Neural progenitor cell (in vitro differentiated cells): ENCODE measurements around the gene ZNF79. TPM values are rescaled to one million over a fixed set of nuclear protein-coding genes. Genes with fewer than 3 reads are reported as not detected.

Experiments used
- DNase-seq: peaks from one replicate; pipeline ENCODE4 v3.0.0-alpha.2; 2016; ENCODE audit warnings: low spot score
- H2AFZ ChIP-seq: fragments of 200-600 bp; sonication (generic); replicated peaks from 2 replicates; pipeline ENCODE4 v1.6.1; 2016; ENCODE audit warnings: antibody characterized with exemption
- H3F3A ChIP-seq: fragments of 200-600 bp; sonication (generic); 2 replicates; pipeline ENCODE4 v1.6.1; 2016; ENCODE audit warnings: antibody characterized with exemption, low read depth
- H3K27ac ChIP-seq: fragments of 200-600 bp; sonication (generic); 2 replicates; pipeline ENCODE4 v1.5.1; 2016; ENCODE audit warnings: mild to moderate bottlenecking
- H3K27me3 ChIP-seq: fragments of 200-600 bp; sonication (generic); 2 replicates; pipeline ENCODE4 v1.6.1; 2016; ENCODE audit warnings: mild to moderate bottlenecking, moderate library complexity
- H3K36me3 ChIP-seq: fragments of 200-600 bp; sonication (generic); 2 replicates; pipeline ENCODE4 v1.5.1; 2016
- H3K4me1 ChIP-seq: fragments of 200-600 bp; sonication (generic); 2 replicates; pipeline ENCODE4 v1.6.1; 2016; ENCODE audit warnings: mixed run types
- H3K4me2 ChIP-seq: fragments of 200-600 bp; sonication (generic); 2 replicates; pipeline ENCODE4 v1.6.1; 2016
- H3K4me3 ChIP-seq: fragments of 200-600 bp; sonication (generic); 2 replicates; pipeline ENCODE4 v1.5.1; 2016
- H3K79me2 ChIP-seq: fragments of 200-600 bp; sonication (generic); 2 replicates; pipeline ENCODE4 v1.6.1; 2016; ENCODE audit warnings: low read depth
- H3K9ac ChIP-seq: fragments of 200-600 bp; sonication (generic); 2 replicates; pipeline ENCODE4 v1.6.1; 2016
- H3K9me3 ChIP-seq: fragments of 200-600 bp; sonication (generic); 2 replicates; pipeline ENCODE4 v1.5.1; 2016; ENCODE audit warnings: low read depth
- H4K20me1 ChIP-seq: fragments of 200-600 bp; sonication (generic); 2 replicates; pipeline ENCODE4 v1.6.1; 2016; ENCODE audit warnings: low read depth
- H3K27ac Mint-ChIP-seq: 3 replicates; pipeline ENCODE4 v1.8.0; 2021; ENCODE audit warnings: mixed read lengths
- H3K27me3 Mint-ChIP-seq: 2 replicates; pipeline ENCODE4 v1.8.0; 2022; ENCODE audit warnings: low read depth, mild to moderate bottlenecking, inconsistent platforms, moderate library complexity, mixed read lengths; ENCODE audit not compliant: insufficient read depth
- H3K36me3 Mint-ChIP-seq: 3 replicates; pipeline ENCODE4 v1.8.0; 2021; ENCODE audit warnings: mixed read lengths
- H3K4me1 Mint-ChIP-seq: 3 replicates; pipeline ENCODE4 v1.8.0; 2021; ENCODE audit warnings: mixed read lengths
- H3K4me3 Mint-ChIP-seq: 3 replicates; pipeline ENCODE4 v1.8.0; 2021; ENCODE audit warnings: mild to moderate bottlenecking, moderate library complexity, mixed read lengths
- H3K9me3 Mint-ChIP-seq: 3 replicates; pipeline ENCODE4 v1.8.0; 2020; ENCODE audit warnings: mixed read lengths
- CTCF ChIP-seq: fragments of 200-600 bp; sonication (generic); IDR thresholded peaks from 2 replicates; pipeline ENCODE4 v1.5.1; 2017; ENCODE audit warnings: antibody characterized with exemption, mild to moderate bottlenecking
- EZH2 ChIP-seq: fragments of 200-600 bp; sonication (generic); IDR thresholded peaks from 2 replicates; pipeline ENCODE4 v1.6.1; 2017; ENCODE audit warnings: antibody characterized with exemption, mild to moderate bottlenecking, moderate library complexity
- EZH2phosphoT487 ChIP-seq: fragments of 200-600 bp; sonication (generic); IDR thresholded peaks from 2 replicates; pipeline ENCODE4 v1.6.1; 2017; ENCODE audit warnings: antibody characterized with exemption
- total RNA-seq: library from RNA; depleted of rRNA; stranded (reverse); fragments of >200 nt; gene quantifications from 2 replicates; pipeline ENCODE4 v1.2.3, GENCODE V29; 2015; ENCODE audit warnings: low replicate concordance

Gene ZNF79
- total RNA-seq, 1 donor from 2014 or later = 6.7 TPM

GRCh38 chr9:127438394-127438793 lies 14.2 kb downstream of the ZNF79 start:
- H3K9me3 Mint-ChIP-seq = no peaks in the 10 kb centered on the region
- Histone ChIP-seq H3K79me2 (no peaks in the 10 kb centered on the region), H3K9me3 (no peaks in the 10 kb centered on the region), H3K27me3 (no peaks in the 10 kb centered on the region), H4K20me1 (no peaks in the 10 kb centered on the region), H2AFZ (no peak overlapping the region), H3K9ac (no peak overlapping the region), H3K27ac (no peak overlapping the region), H3K36me3 (no peaks in the 10 kb centered on the region), H3K4me1 (no peaks in the 10 kb centered on the region), H3F3A (no peaks in the 10 kb centered on the region), H3K4me3 (no peak overlapping the region), H3K4me2 (no peak overlapping the region)
- no peak overlapping the region for H3K4me3 Mint-ChIP-seq
- H3K27ac Mint-ChIP-seq = no peak overlapping the region
- H3K27me3 Mint-ChIP-seq = no peaks in the 10 kb centered on the region
- H3K36me3 Mint-ChIP-seq = peaks cover 43% of the 10 kb centered on the region
- TF ChIP-seq EZH2 (no peak), EZH2phosphoT487 (no peak), CTCF (no peak)
- H3K4me1 Mint-ChIP-seq = no peaks in the 10 kb centered on the region
- DNase-seq = no peak

- H3K36me3 Mint-ChIP-seq = peaks cover 69% of the 10 kb centered on the region
- H3K4me3 Mint-ChIP-seq = no peak overlapping the region
Measured at GRCh38 chr9:127444283-127444920, 20.2 kb downstream of the ZNF79 start.

GRCh38 chr9:127444921-127445850 lies 21.0 kb downstream of the ZNF79 start:
- Histone ChIP-seq H3K4me2 (no peak overlapping the region), H3K79me2 (peaks cover 32% of the 10 kb centered on the region), H3K9ac (no peak overlapping the region), H3K9me3 (no peaks in the 10 kb centered on the region), H4K20me1 (peaks cover 33% of the 10 kb centered on the region), H3K4me1 (peaks cover 17% of the 10 kb centered on the region), H2AFZ (no peak overlapping the region), H3K27me3 (no peaks in the 10 kb centered on the region), H3K36me3 (peaks cover 17% of the 10 kb centered on the region), H3K27ac (no peak overlapping the region), H3F3A (peaks cover 63% of the 10 kb centered on the region), H3K4me3 (no peak overlapping the region)
- Mint-ChIP-seq H3K27ac (no peak overlapping the region), H3K4me3 (no peak overlapping the region), H3K9me3 (peaks cover 6% of the 10 kb centered on the region), H3K4me1 (peaks cover 17% of the 10 kb centered on the region), H3K36me3 (peaks cover 71% of the 10 kb centered on the region), H3K27me3 (peaks cover 4% of the 10 kb centered on the region)
- no peak for DNase-seq
- TF ChIP-seq CTCF (no peak), EZH2 (no peak)

More at GRCh38 chr9:127444283-127444920, 20.2 kb downstream of the ZNF79 start:
- Histone ChIP-seq H2AFZ (no peak overlapping the region), H3K27ac (no peak overlapping the region), H3K27me3 (no peaks in the 10 kb centered on the region), H4K20me1 (peaks cover 25% of the 10 kb centered on the region), H3F3A (peaks cover 55% of the 10 kb centered on the region), H3K79me2 (peaks cover 24% of the 10 kb centered on the region), H3K4me3 (no peak overlapping the region), H3K4me2 (no peak overlapping the region), H3K9me3 (no peaks in the 10 kb centered on the region), H3K36me3 (peaks cover 17% of the 10 kb centered on the region), H3K9ac (no peak overlapping the region), H3K4me1 (peaks cover 10% of the 10 kb centered on the region)
- H3K4me1 Mint-ChIP-seq = peaks cover 9% of the 10 kb centered on the region
- DNase-seq = no peak
- H3K9me3 Mint-ChIP-seq = peaks cover 6% of the 10 kb centered on the region
- TF ChIP-seq EZH2 (no peak), EZH2phosphoT487 (no peak), CTCF (no peak)
- peaks cover 4% of the 10 kb centered on the region for H3K27me3 Mint-ChIP-seq
- no peak overlapping the region for H3K27ac Mint-ChIP-seq
